GM12891 (cell line): ENCODE measurements around the gene SNX15.

Source experiments
- POLR2A ChIP-seq: IDR thresholded peaks from 2 replicates; pipeline ENCODE4 v1.6.1; 2011; ENCODE audit warnings: low read depth, low read length, control low read depth
- POLR2AphosphoS5 ChIP-seq: IDR thresholded peaks from 2 replicates; pipeline ENCODE4 v1.6.1; 2011; ENCODE audit warnings: low read depth, low read length, control low read depth
- POU2F2 ChIP-seq: IDR thresholded peaks from 2 replicates; pipeline ENCODE4 v1.6.1; 2011; ENCODE audit warnings: low read depth, mild to moderate bottlenecking, control low read depth, low read length, moderate library complexity
- SPI1 ChIP-seq: IDR thresholded peaks from 2 replicates; pipeline ENCODE4 v1.6.1; 2011; ENCODE audit warnings: low read depth, low read length, control low read depth
- TAF1 ChIP-seq: IDR thresholded peaks from 2 replicates; pipeline ENCODE4 v1.6.1; 2011; ENCODE audit warnings: low read depth, low read length, control low read depth

GRCh38 chr11:65019824-65020223 is 7.4 kb upstream of the SNX15 start:
- TF ChIP-seq POLR2A, result no peak
- no peak for TF ChIP-seq POLR2AphosphoS5
- TF ChIP-seq TAF1, result no peak
- no peak for TF ChIP-seq POU2F2
- no peak for TF ChIP-seq SPI1
